Hepatocyte (in vitro differentiated cells): ENCODE results near the gene PPP1R2.
"Not testable (repeated sequence)": the region's sequence is repeated elsewhere in the genome, so short reads cannot be mapped to it uniquely, and the experiment has no call there.

Experiments
- CTCF ChIP-seq: fragments of 200-600 bp; sonication (generic); IDR thresholded peaks from 2 replicates; pipeline ENCODE4 v1.5.1; 2016; ENCODE audit warnings: antibody characterized with exemption, mild to moderate bottlenecking; ENCODE audit not compliant: poor library complexity
- EZH2 ChIP-seq: fragments of 200-600 bp; sonication (generic); IDR thresholded peaks from 2 replicates; pipeline ENCODE4 v1.6.1; 2016; ENCODE audit warnings: antibody characterized with exemption, mild to moderate bottlenecking, borderline replicate concordance

- TF ChIP-seq CTCF, EZH2: not testable (repeated sequence)
Observed at GRCh38 chr3:195590381-195590780, 47.3 kb upstream of the PPP1R2 start.
